Naive thymus-derived CD4-positive, alpha-beta T cell (primary cell): Measurements from ENCODE around the gene ITPR1. TPM values are rescaled to one million over a fixed set of nuclear protein-coding genes. Genes with fewer than 3 reads are reported as not detected.
A peak's percentile ranks its signal among the peaks of the same experiment; 100 is the strongest.
"Not testable (repeated sequence)": the region's sequence is repeated elsewhere in the genome, so short reads cannot be mapped to it uniquely, and the experiment has no call there.

Experiments used
- ATAC-seq: fragments of 150-1000 bp; cut with Tn5 transposase; 2 replicates; pipeline ENCODE4 v1.10.0; 2021; ENCODE audit warnings: mild to moderate bottlenecking, moderate library complexity
- CTCF ChIA-PET: fragments of 350-600 bp; sonication (Branson Sonifier 250); formaldehyde crosslinking; loops from one replicate; lab custom pipeline; 2021; ENCODE audit warnings: antibody characterized with exemption; lab: Charles Lee
- POLR2A ChIA-PET: fragments of 350-600 bp; sonication (Branson Sonifier 250); formaldehyde crosslinking; loops from one replicate; lab custom pipeline; 2021; ENCODE audit warnings: antibody characterized with exemption, inconsistent platforms; lab: Charles Lee
- DNase-seq, 9 donors: peaks; one replicate each; pipeline versions ENCODE4 v3.0.0 to v3.0.0-alpha.2; 2020 to 2022; ENCODE audit warnings: mixed read lengths in 1 of 9
- H3K27ac ChIP-seq: one replicate; pipeline ENCODE4 v1.7.0; 2013; ENCODE audit warnings: mild to moderate bottlenecking, low read depth, low read length, moderate library complexity
- H3K27me3 ChIP-seq, 2 donors: one replicate each; pipeline ENCODE4 v1.7.0; 2013; ENCODE audit warnings: low read length in 2 of 2, mild to moderate bottlenecking in 2 of 2, moderate library complexity in 2 of 2; ENCODE audit not compliant: control insufficient read depth in 2 of 2, insufficient read depth in 2 of 2
- H3K36me3 ChIP-seq, 3 experiments: 1 replicate in 2 of 3; 2 replicates in 1 of 3; pipeline ENCODE4 v1.7.0; 2013; ENCODE audit warnings: low read length in 3 of 3, mild to moderate bottlenecking in 3 of 3, moderate library complexity in 1 of 3; ENCODE audit not compliant: insufficient read depth in 3 of 3, control insufficient read depth in 2 of 3
- H3K4me1 ChIP-seq, 2 donors: one replicate each; pipeline ENCODE4 v1.7.0; 2013; ENCODE audit warnings: low read length in 2 of 2, mild to moderate bottlenecking in 2 of 2, moderate library complexity in 1 of 2; ENCODE audit not compliant: control insufficient read depth in 2 of 2, insufficient read depth in 2 of 2
- H3K4me3 ChIP-seq: 2 replicates; pipeline ENCODE4 v1.7.0; 2013; ENCODE audit warnings: mild to moderate bottlenecking, low read length
- H3K9me3 ChIP-seq, 3 experiments: 1 replicate in 2 of 3; 2 replicates in 1 of 3; pipeline ENCODE4 v1.7.0; 2013; ENCODE audit warnings: low read length in 3 of 3; ENCODE audit not compliant: control insufficient read depth in 2 of 3
- H3K27ac Mint-ChIP-seq, 9 donors: one replicate each; pipeline ENCODE4 v1.8.0; 2020 to 2022; ENCODE audit warnings: mixed read lengths in 9 of 9, mild to moderate bottlenecking in 8 of 9, moderate library complexity in 5 of 9, inconsistent platforms in 2 of 9
- H3K27me3 Mint-ChIP-seq, 5 donors: one replicate each; pipeline ENCODE4 v1.8.0; 2021 to 2022; ENCODE audit warnings: mixed read lengths in 5 of 5, mild to moderate bottlenecking in 1 of 5
- H3K36me3 Mint-ChIP-seq, 5 donors: one replicate each; pipeline ENCODE4 v1.8.0; 2020 to 2022; ENCODE audit warnings: mixed read lengths in 5 of 5, mild to moderate bottlenecking in 3 of 5, inconsistent platforms in 1 of 5
- H3K4me1 Mint-ChIP-seq, 7 donors: one replicate each; pipeline ENCODE4 v1.8.0; 2020 to 2022; ENCODE audit warnings: mixed read lengths in 7 of 7, mild to moderate bottlenecking in 3 of 7, inconsistent platforms in 1 of 7
- H3K4me3 Mint-ChIP-seq, 10 donors: one replicate each; pipeline ENCODE4 v1.8.0; 2020 to 2022; ENCODE audit warnings: mild to moderate bottlenecking in 10 of 10, mixed read lengths in 10 of 10, moderate library complexity in 6 of 10, inconsistent platforms in 2 of 10
- H3K9me3 Mint-ChIP-seq, 11 donors: one replicate each; pipeline ENCODE4 v1.8.0; 2020 to 2022; ENCODE audit warnings: mixed read lengths in 11 of 11, mild to moderate bottlenecking in 4 of 11, inconsistent platforms in 1 of 11, moderate library complexity in 1 of 11
- intact Hi-C, 2 donors: fragments of 100-400 bp; cut with micrococcal nuclease; formaldehyde crosslinking; loops; one replicate each; pipeline ENCODE4 v1.15.1; 2023
- polyA plus RNA-seq, 2 donors: library from polyadenylated mRNA; unstranded; fragments of 300-500 nt; fragmentation: Illumina TruSeq; gene quantifications; one replicate each; pipeline ENCODE4 v1.2.3, GENCODE V29; 2021
- total RNA-seq, 6 experiments: library from RNA in 5 of 6; stranded (reverse) in 5 of 6; gene quantifications; 1 replicate in 5 of 6; 2 replicates in 1 of 6; pipeline ENCODE4 v1.2.3 and lab custom pipeline; 2021 to 2026

The ITPR1 gene
- total and polyA plus RNA-seq, 7 experiments from 2014 or later, result 15.1 to 118 (median 83.8) TPM

- Mint-ChIP-seq H3K9me3 (peaks cover 0 to 6% (median 0%) of the 10 kb centered on the region in 11 donors), H3K27ac (no peak overlapping the region), H3K36me3 (peaks cover 0 to 24% (median 6%) of the 10 kb centered on the region in 5 donors), H3K27me3 (no peaks in the 10 kb centered on the region), H3K4me1 (peaks cover 9 to 85% (median 70%) of the 10 kb centered on the region in 7 donors), H3K4me3 (no peak overlapping the region)
- intact Hi-C loops, result no loop called here
- no peak for ATAC-seq
- no peaks in the 10 kb centered on the region for H3K9me3 ChIP-seq
- peaks cover 14 to 20% of the 10 kb centered on the region in 2 donors for H3K4me1 ChIP-seq
- no peak overlapping the region for H3K27ac ChIP-seq
- CTCF ChIA-PET, result interaction anchor here (0.6 to 0.8 kb wide), 2 partner anchors 205 to 242 kb away, joined by 3 to 4 read pairs; no protein-coding TSS in a partner anchor
- no peak overlapping the region for H3K4me3 ChIP-seq
- H3K36me3 ChIP-seq, result no peaks in the 10 kb centered on the region
- DNase-seq, result no peak
- H3K27me3 ChIP-seq, result no peaks in the 10 kb centered on the region
- POLR2A ChIA-PET, result interaction anchor here (0.6 kb wide), 1 partner anchor 27 kb away, joined by 9 read pairs; no protein-coding TSS in a partner anchor
These were observed 99.9 kb downstream of the ITPR1 start for GRCh38 chr3:4593014-4593413.

DNA sequence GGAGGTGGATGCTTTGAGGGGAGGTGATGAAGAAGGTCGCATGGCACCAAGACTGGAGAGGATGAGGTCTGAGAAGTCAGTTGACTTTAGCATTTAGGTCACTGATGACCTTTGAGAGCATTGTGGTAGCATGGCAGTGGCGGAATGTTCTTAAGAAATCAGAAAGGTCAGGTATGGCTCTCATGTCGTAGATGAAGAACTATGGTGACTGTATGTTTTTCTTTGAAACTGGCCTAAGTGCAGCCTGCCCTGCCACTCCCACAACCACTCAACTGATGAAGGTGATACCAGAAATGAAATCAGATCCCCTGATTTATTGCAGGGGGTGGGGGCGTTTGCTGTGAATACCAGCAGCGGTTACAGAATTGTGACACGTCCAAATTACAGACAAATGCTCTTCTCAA, 102.6 kb downstream of the ITPR1 start:
- Mint-ChIP-seq H3K4me3 (no peak overlapping the region), H3K36me3 (peaks cover 0 to 26% (median 14%) of the 10 kb centered on the region in 5 donors), H3K27me3 (no peaks in the 10 kb centered on the region), H3K9me3 (peaks cover 0 to 9% (median 0%) of the 10 kb centered on the region in 11 donors), H3K4me1 (peaks cover 0 to 75% (median 50%) of the 10 kb centered on the region in 7 donors), H3K27ac (peak overlapping the region in 2 of 9 donors; percentile 43 to 60)
- no peak for ATAC-seq
- Histone ChIP-seq H3K36me3 (no peaks in the 10 kb centered on the region), H3K9me3 (no peaks in the 10 kb centered on the region), H3K4me3 (no peak overlapping the region), H3K4me1 (peaks cover 0 to 7% of the 10 kb centered on the region in 2 donors), H3K27me3 (no peaks in the 10 kb centered on the region), H3K27ac (no peak overlapping the region)
- DNase-seq, result no peak
- intact Hi-C loops, result no loop called here
- ChIA-PET CTCF (no interaction called here), POLR2A (interaction anchor here (0.6 kb wide), 1 partner anchor 9 kb away, joined by 4 read pairs; no protein-coding TSS in a partner anchor)

DNA sequence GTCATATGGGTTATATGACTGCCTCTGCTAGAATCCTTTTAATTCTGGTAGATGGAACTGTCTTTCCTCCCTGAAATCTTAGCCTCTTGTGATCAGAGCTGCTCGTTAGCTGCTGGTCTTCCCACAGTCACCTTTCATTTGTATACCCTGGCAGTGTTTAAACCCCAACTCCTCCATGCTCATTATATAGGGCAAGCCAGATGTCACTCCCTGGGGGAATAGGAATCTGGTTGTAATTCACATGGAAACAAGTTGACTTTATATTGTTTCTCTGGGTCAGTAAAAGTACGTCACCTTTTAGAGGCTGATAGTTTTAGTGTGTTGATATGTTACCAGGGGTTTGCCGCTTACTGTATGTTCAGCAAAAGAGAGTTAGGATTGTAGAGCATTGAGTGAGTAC, 103.5 kb downstream of the ITPR1 start:
- intact Hi-C loops, result no loop called here
- no peak for ATAC-seq
- CTCF ChIA-PET, result no interaction called here
- Mint-ChIP-seq H3K27me3 (no peaks in the 10 kb centered on the region), H3K4me1 (peaks cover 0 to 74% (median 49%) of the 10 kb centered on the region in 7 donors), H3K4me3 (no peak overlapping the region), H3K36me3 (peaks cover 0 to 23% (median 12%) of the 10 kb centered on the region in 5 donors), H3K27ac (no peak overlapping the region), H3K9me3 (peaks cover 0 to 11% (median 0%) of the 10 kb centered on the region in 11 donors)
- Histone ChIP-seq H3K27me3 (no peaks in the 10 kb centered on the region), H3K4me1 (peaks cover 0 to 7% of the 10 kb centered on the region in 2 donors), H3K9me3 (no peaks in the 10 kb centered on the region), H3K4me3 (no peak overlapping the region), H3K36me3 (no peaks in the 10 kb centered on the region), H3K27ac (no peak overlapping the region)
- no peak for DNase-seq
- POLR2A ChIA-PET, result no interaction called here

- H3K27me3 Mint-ChIP-seq, result no peaks in the 10 kb centered on the region
- no peak for ATAC-seq
- DNase-seq, result no peak
- H3K4me1 ChIP-seq, result peaks cover 0 to 5% of the 10 kb centered on the region in 2 donors
- H3K9me3 ChIP-seq, result no peaks in the 10 kb centered on the region
- H3K4me3 ChIP-seq, result no peak overlapping the region
- peaks cover 0 to 19% (median 8%) of the 10 kb centered on the region in 5 donors for H3K36me3 Mint-ChIP-seq
- intact Hi-C loops, result no loop called here
- peaks cover 0 to 71% (median 47%) of the 10 kb centered on the region in 7 donors for H3K4me1 Mint-ChIP-seq
- no peak overlapping the region for H3K27ac Mint-ChIP-seq
- H3K27me3 ChIP-seq, result no peaks in the 10 kb centered on the region
- POLR2A ChIA-PET, result no interaction called here
- H3K27ac ChIP-seq, result no peak overlapping the region
- H3K36me3 ChIP-seq, result no peaks in the 10 kb centered on the region
- H3K4me3 Mint-ChIP-seq, result peak overlapping the region in 1 of 10 donors; percentile 42
- peaks cover 0 to 11% (median 0%) of the 10 kb centered on the region in 11 donors for H3K9me3 Mint-ChIP-seq
- CTCF ChIA-PET, result no interaction called here
These were observed 104.2 kb downstream of the ITPR1 start for GRCh38 chr3:4597208-4597985.

DNA sequence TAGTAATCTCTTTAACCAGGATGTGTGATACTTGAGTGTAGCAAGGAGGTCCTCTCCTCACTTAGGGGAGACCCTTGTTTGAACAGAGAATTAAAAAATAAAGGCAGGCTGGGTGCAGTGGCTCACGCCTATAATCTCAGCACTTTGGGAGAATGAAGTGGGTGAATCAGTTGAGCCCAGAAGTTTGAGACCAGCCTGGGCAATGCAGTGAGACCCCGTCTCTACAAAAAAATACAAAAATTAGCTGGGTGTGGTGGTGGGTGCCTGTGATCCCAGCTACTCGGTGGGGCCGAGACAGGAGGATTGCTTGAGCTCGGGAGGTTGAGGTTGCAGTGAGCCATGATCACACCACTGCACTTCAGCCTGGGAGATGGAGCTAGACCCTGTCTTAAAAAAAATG, 105.1 kb downstream of the ITPR1 start:
- POLR2A ChIA-PET, ATAC-seq, H3K36me3 ChIP-seq, H3K4me3 Mint-ChIP-seq, DNase-seq, H3K9me3 ChIP-seq, H3K4me3 ChIP-seq, H3K27ac ChIP-seq, CTCF ChIA-PET, H3K27ac Mint-ChIP-seq, H3K27me3 Mint-ChIP-seq, H3K27me3 ChIP-seq, H3K4me1 ChIP-seq: not testable (repeated sequence)
- peaks cover 0 to 19% (median 8%) of the 10 kb centered on the region in 5 donors for H3K36me3 Mint-ChIP-seq
- intact Hi-C loops, result loop anchor here in 1 of 2 donors (2.0 kb wide), 1 partner anchor 15 kb away; no protein-coding TSS in a partner anchor
- peaks cover 0 to 11% (median 0%) of the 10 kb centered on the region in 11 donors for H3K9me3 Mint-ChIP-seq
- H3K4me1 Mint-ChIP-seq, result peaks cover 0 to 68% (median 45%) of the 10 kb centered on the region in 7 donors

DNA sequence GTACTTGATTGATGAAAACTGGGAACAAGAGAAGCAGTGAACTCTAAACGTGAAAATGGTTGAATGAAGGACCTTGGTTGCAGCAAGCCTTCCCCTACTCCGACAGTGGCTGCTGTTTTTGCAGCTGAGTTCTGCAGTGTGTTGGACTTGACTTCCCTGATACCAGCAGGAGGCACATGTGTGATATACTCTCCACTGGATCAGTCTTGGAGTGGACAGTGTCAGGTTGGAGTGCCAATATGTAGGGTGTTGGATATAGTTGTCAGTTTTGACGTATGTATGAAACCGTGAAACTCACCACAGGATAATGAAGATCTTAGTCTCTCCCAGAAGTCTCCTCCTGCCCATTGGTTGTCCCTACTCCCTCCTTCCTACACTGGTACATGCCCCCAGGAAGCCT, 106.5 kb downstream of the ITPR1 start:
- ChIA-PET POLR2A (no interaction called here), CTCF (no interaction called here)
- Histone ChIP-seq H3K9me3 (no peaks in the 10 kb centered on the region), H3K27me3 (no peaks in the 10 kb centered on the region), H3K4me1 (no peaks in the 10 kb centered on the region), H3K36me3 (no peaks in the 10 kb centered on the region), H3K27ac (no peak overlapping the region), H3K4me3 (no peak overlapping the region)
- peaks cover 0 to 15% (median 8%) of the 10 kb centered on the region in 5 donors for H3K36me3 Mint-ChIP-seq
- no peak overlapping the region for H3K27ac Mint-ChIP-seq
- peaks cover 0 to 11% (median 0%) of the 10 kb centered on the region in 11 donors for H3K9me3 Mint-ChIP-seq
- no peak overlapping the region for H3K4me3 Mint-ChIP-seq
- DNase-seq, result no peak
- no peaks in the 10 kb centered on the region for H3K27me3 Mint-ChIP-seq
- intact Hi-C loops, result loop anchor here in 1 of 2 donors (2.0 kb wide), 1 partner anchor 17 kb away; no protein-coding TSS in a partner anchor
- no peak for ATAC-seq
- H3K4me1 Mint-ChIP-seq, result peaks cover 0 to 63% (median 39%) of the 10 kb centered on the region in 7 donors
